GM12878 (cell line): ENCODE results near the gene ANKHD1. TPM values are rescaled to one million over a fixed set of nuclear protein-coding genes. Genes with fewer than 3 reads are reported as not detected.
A peak's percentile ranks its signal among the peaks of the same experiment; 100 is the strongest.

ENCODE experiments used
- ATAC-seq: fragments of 200-7000 bp; cut with Tn5 transposase; 3 replicates; pipeline ENCODE4 v1.9.1; 2020; ENCODE audit warnings: mild to moderate bottlenecking, moderate library complexity
- BruUV-seq: library from RNA; stranded (reverse); fragments of 400-500 nt; replicated peaks from 2 replicates; lab custom pipeline; 2021; lab: Mats Ljungman, UMichigan
- CTCF ChIA-PET: fragments of 300-600 bp; sonication (Branson Sonifier 250); formaldehyde crosslinking; extraction: SDS; loops from one replicate; lab custom pipeline; 2021; ENCODE audit warnings: inconsistent platforms; lab: Yijun Ruan, JAX
- POLR2A ChIA-PET: fragments of 350-600 bp; formaldehyde crosslinking; extraction: SDS; loops from one replicate; lab custom pipeline; 2021; ENCODE audit warnings: inconsistent platforms; lab: Charles Lee
- RAD21 ChIA-PET: fragments of 300-600 bp; sonication (Branson Sonifier 250); formaldehyde crosslinking; loops from one replicate; lab custom pipeline; 2023; ENCODE audit warnings: antibody characterized with exemption; ENCODE audit not compliant: unreplicated experiment; lab: Charles Lee
- SMC1A ChIA-PET: fragments of 300-600 bp; sonication (Branson Sonifier 250); formaldehyde crosslinking; loops from one replicate; lab custom pipeline; 2023; ENCODE audit not compliant: unreplicated experiment, uncharacterized antibody; lab: Charles Lee
- DNase-seq: peaks from one replicate; pipeline ENCODE4 v3.0.0-alpha.2; 2011; ENCODE audit warnings: low read depth, low spot score
- FAIRE-seq: peaks from 3 replicates; lab custom pipeline; 2011; peaks lifted over from hg19 to GRCh38; lab: Jason Lieb, UNC
- H2AFZ ChIP-seq: 2 replicates; pipeline ENCODE4 v1.6.0; 2011; ENCODE audit warnings: low read depth, low read length, control low read depth; ENCODE audit not compliant: control insufficient read depth
- H3K27ac ChIP-seq: 2 replicates; pipeline ENCODE4 v1.5.1; 2011; ENCODE audit warnings: control low read depth; ENCODE audit not compliant: control insufficient read depth, insufficient read depth
- H3K27me3 ChIP-seq, 2 experiments: replicated peaks in 1 of 2; 2 replicates each; pipeline versions ENCODE4 v1.6.0 to v1.6.1; 2011; ENCODE audit warnings: low read length in 1 of 2; ENCODE audit not compliant: control insufficient read depth in 2 of 2, insufficient read depth in 2 of 2
- H3K36me3 ChIP-seq, 2 experiments: 2 replicates each; pipeline ENCODE4 v1.5.1; 2011; ENCODE audit warnings: low read length in 1 of 2; ENCODE audit not compliant: control insufficient read depth in 2 of 2, insufficient read depth in 2 of 2
- H3K4me1 ChIP-seq: 2 replicates; pipeline ENCODE4 v1.6.1; 2011; ENCODE audit warnings: mild to moderate bottlenecking, low read length, moderate library complexity, mixed read lengths; ENCODE audit not compliant: control insufficient read depth, insufficient read depth
- H3K4me2 ChIP-seq: 2 replicates; pipeline ENCODE4 v1.6.0; 2011; ENCODE audit warnings: control low read depth; ENCODE audit not compliant: control insufficient read depth, insufficient read depth
- H3K4me3 ChIP-seq: fragments of 200-600 bp; sonication (generic); 2 replicates; pipeline ENCODE4 v1.5.1; 2016
- H3K79me2 ChIP-seq: 2 replicates; pipeline ENCODE4 v1.6.0; 2011; ENCODE audit warnings: low read length; ENCODE audit not compliant: control insufficient read depth, insufficient read depth
- H3K9ac ChIP-seq: 2 replicates; pipeline ENCODE4 v1.8.0; 2011; ENCODE audit warnings: low read length, control low read depth, mixed read lengths; ENCODE audit not compliant: control insufficient read depth, insufficient read depth
- H3K9me3 ChIP-seq: replicated peaks from 3 replicates; pipeline ENCODE4 v1.5.1; 2011; ENCODE audit warnings: mild to moderate bottlenecking, low read length; ENCODE audit not compliant: control insufficient read depth, insufficient read depth
- H4K20me1 ChIP-seq: 2 replicates; pipeline ENCODE4 v1.6.0; 2011; ENCODE audit not compliant: control insufficient read depth, insufficient read depth
- CHD1 ChIP-seq: IDR thresholded peaks from 2 replicates; pipeline ENCODE4 v1.6.1; 2012; ENCODE audit warnings: low read depth, low read length, improper control_type of control experiment
- CHD4 ChIP-seq: fragments of 200-600 bp; sonication (generic); IDR thresholded peaks from 2 replicates; pipeline ENCODE4 v1.6.1; 2016; ENCODE audit warnings: mild to moderate bottlenecking
- EP300 ChIP-seq, 2 experiments: fragments of 150-350 bp in 1 of 2; IDR thresholded peaks; 2 replicates each; pipeline ENCODE4 v1.6.1; 2011 to 2012; ENCODE audit warnings: low read depth in 2 of 2, low read length in 2 of 2, borderline replicate concordance in 1 of 2, improper control_type of control experiment in 1 of 2, inconsistent platforms in 1 of 2; ENCODE audit not compliant: control insufficient read depth in 1 of 2
- POLR2A ChIP-seq: IDR thresholded peaks from 2 replicates; pipeline ENCODE4 v1.6.1; 2011; ENCODE audit warnings: low read depth, mild to moderate bottlenecking, low read length
- POLR2AphosphoS2 ChIP-seq: IDR thresholded peaks from 2 replicates; pipeline ENCODE4 v1.6.1; 2011; ENCODE audit warnings: low read depth, mild to moderate bottlenecking, low read length, improper control_type of control experiment, moderate library complexity
- POU2F2 ChIP-seq: IDR thresholded peaks from 3 replicates; pipeline ENCODE4 v1.6.1; 2011; ENCODE audit warnings: low read depth, mild to moderate bottlenecking, low read length, borderline replicate concordance
- RCOR1 ChIP-seq: conservative IDR thresholded peaks from 2 replicates; pipeline ENCODE4 v1.6.1; 2012; ENCODE audit warnings: low read depth, low read length, improper control_type of control experiment
- TARDBP ChIP-seq: IDR thresholded peaks from 2 replicates; pipeline ENCODE4 v1.6.1; 2016; ENCODE audit warnings: borderline replicate concordance
- WGBS: methylation state at CpG from one replicate; pipeline ENCODE4 v1.1.6; 2016; ENCODE audit warnings: low lambda C conversion rate; ENCODE audit not compliant: insufficient replicate concordance, insufficient coverage; ENCODE audit errors: missing lambda C conversion rate; 5-methylcytosine and 5-hydroxymethylcytosine counted together
- in situ Hi-C: fragments of 300-500 bp; cut with MboI; formaldehyde crosslinking; loops from 9 replicates; pipeline ENCODE4 v1.14.3; 2018; ENCODE audit warnings: mixed read lengths
- intact Hi-C: fragments of 100-400 bp; cut with micrococcal nuclease; formaldehyde crosslinking; loops from one replicate; pipeline ENCODE4 v1.14.2; 2022; ENCODE audit not compliant: unreplicated experiment
- polyA plus RNA-seq, 11 experiments: library from polyadenylated mRNA; depleted of rRNA in 4 of 11; unstranded in 6 of 11; stranded (reverse) in 5 of 11; fragments of >200 nt; fragmentation: Nextera tagmentation in 4 of 11; fragmentation: Illumina TruSeq in 1 of 11; extraction: Ambion mirVana in 4 of 11; extraction: Trizol in 1 of 11; gene quantifications; 1 replicate in 1 of 11; 2 replicates in 10 of 11; pipeline versions ENCODE4 v1.2.1 to v1.2.3, GENCODE V29; 2011 to 2016; ENCODE audit warnings: inconsistent platforms in 2 of 11, missing spikeins in 2 of 11, low read depth in 1 of 11
- total RNA-seq, 4 experiments: library from RNA; depleted of rRNA in 3 of 4; stranded (reverse); fragments of >200 nt in 3 of 4; fragmentation: Illumina TruSeq in 1 of 4; extraction: Trizol in 1 of 4; gene quantifications; 2 replicates each; pipeline versions ENCODE4 v1.2.1 to v1.2.3, GENCODE V29; 2013 to 2021
- TF ChIP-seq, protein P1 (sequence below): fragments of 450-650 bp; IDR thresholded peaks from 2 replicates; pipeline ENCODE4 v1.6.1; 2016; ENCODE audit warnings: mild to moderate bottlenecking
- TF ChIP-seq, protein P2 (sequence below): IDR thresholded peaks from 2 replicates; pipeline ENCODE4 v1.6.1; 2012; ENCODE audit warnings: low read length, inconsistent platforms

ANKHD1 gene
- total and polyA plus RNA-seq, 10 of the 15 experiments (the other 5 are each of a cell fraction or from before 2014, with no cell fraction given), result 31.6 to 96.8 (median 74.3) TPM

- WGBS, result 98% methylated on average over 7 of the region's 7 CpGs
- DNase-seq (no peak), FAIRE-seq (no peak), ATAC-seq (no peak)
- Histone ChIP-seq H3K27me3 (no peaks in the 10 kb centered on the region), H3K79me2 (peaks cover 13% of the 10 kb centered on the region), H3K9ac (no peak overlapping the region; the same call in 1 of the 2 replicates), H3K4me3 (no peak overlapping the region), H3K4me2 (no peak overlapping the region), H3K4me1 (peaks cover 23% of the 10 kb centered on the region), H3K27ac (no peak overlapping the region), H3K36me3 (peaks cover 18 to 32% of the 10 kb centered on the region in 2 experiments), H3K9me3 (no peaks in the 10 kb centered on the region), H4K20me1 (no peaks in the 10 kb centered on the region), H2AFZ (no peak overlapping the region)
- ChIA-PET POLR2A (interaction anchor here (0.7 to 3.0 kb wide), 7 partner anchors 8 to 148 kb away, joined by 3 to 23 read pairs (median 6); partner anchors contain the start of genes ANKHD1, APBB3 and SRA1), CTCF (interaction anchor here (1.0 to 2.4 kb wide), 6 partner anchors 9 to 152 kb away, joined by 3 to 9 read pairs (median 7); partner anchors contain the start of genes SRA1, TMCO6 and ZMAT2), SMC1A (interaction anchor here (0.8 to 2.3 kb wide), 7 partner anchors 10 to 171 kb away, joined by 3 to 9 read pairs (median 6); no protein-coding TSS in a partner anchor), RAD21 (no interaction called here)
- intact Hi-C loops, result no loop called here
- in situ Hi-C loops, result no loop called here
- TF ChIP-seq POLR2AphosphoS2 (0 out of 2 replicates have a peak, but pooled peaks have one; percentile 53), EP300 (IDR thresholded peaks at IDR 0.05; ENCODE audit: borderline replicate concordance in 1 of 2, control insufficient read depth in 1 of 2, low read depth in 2 of 2, low read length in 2 of 2) (no peak)
- no TSS peak for BruUV-seq
Measured at GRCh38 chr5:140548791-140549190, 147.2 kb downstream of the ANKHD1 start.

GRCh38 chr5:140549237-140550144 is 147.9 kb downstream of the ANKHD1 start:
- no peak for FAIRE-seq
- peaks cover 20% of the 10 kb centered on the region for H3K79me2 ChIP-seq
- TF ChIP-seq CHD1, result no peak
- TF ChIP-seq, protein P1, sequence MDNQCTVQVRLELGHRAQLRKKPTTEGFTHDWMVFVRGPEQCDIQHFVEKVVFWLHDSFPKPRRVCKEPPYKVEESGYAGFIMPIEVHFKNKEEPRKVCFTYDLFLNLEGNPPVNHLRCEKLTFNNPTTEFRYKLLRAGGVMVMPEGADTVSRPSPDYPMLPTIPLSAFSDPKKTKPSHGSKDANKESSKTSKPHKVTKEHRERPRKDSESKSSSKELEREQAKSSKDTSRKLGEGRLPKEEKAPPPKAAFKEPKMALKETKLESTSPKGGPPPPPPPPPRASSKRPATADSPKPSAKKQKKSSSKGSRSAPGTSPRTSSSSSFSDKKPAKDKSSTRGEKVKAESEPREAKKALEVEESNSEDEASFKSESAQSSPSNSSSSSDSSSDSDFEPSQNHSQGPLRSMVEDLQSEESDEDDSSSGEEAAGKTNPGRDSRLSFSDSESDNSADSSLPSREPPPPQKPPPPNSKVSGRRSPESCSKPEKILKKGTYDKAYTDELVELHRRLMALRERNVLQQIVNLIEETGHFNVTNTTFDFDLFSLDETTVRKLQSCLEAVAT, result no peak
- TF ChIP-seq POU2F2, result no peak; the same call in 2 of the 3 replicates
- TF ChIP-seq TARDBP, result no peak
- TF ChIP-seq, protein P2, sequence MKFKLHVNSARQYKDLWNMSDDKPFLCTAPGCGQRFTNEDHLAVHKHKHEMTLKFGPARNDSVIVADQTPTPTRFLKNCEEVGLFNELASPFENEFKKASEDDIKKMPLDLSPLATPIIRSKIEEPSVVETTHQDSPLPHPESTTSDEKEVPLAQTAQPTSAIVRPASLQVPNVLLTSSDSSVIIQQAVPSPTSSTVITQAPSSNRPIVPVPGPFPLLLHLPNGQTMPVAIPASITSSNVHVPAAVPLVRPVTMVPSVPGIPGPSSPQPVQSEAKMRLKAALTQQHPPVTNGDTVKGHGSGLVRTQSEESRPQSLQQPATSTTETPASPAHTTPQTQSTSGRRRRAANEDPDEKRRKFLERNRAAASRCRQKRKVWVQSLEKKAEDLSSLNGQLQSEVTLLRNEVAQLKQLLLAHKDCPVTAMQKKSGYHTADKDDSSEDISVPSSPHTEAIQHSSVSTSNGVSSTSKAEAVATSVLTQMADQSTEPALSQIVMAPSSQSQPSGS, result no peak
- TF ChIP-seq CHD4, result no peak
- no peak for TF ChIP-seq RCOR1
- peak; percentile 39; the same call in 1 of the 2 replicates for TF ChIP-seq POLR2A

More at GRCh38 chr5:140549237-140550144, 147.9 kb downstream of the ANKHD1 start:
- Histone ChIP-seq H3K4me2 (no peak overlapping the region), H3K36me3 (peaks cover 18 to 32% of the 10 kb centered on the region in 2 experiments), H3K4me3 (no peak overlapping the region), H3K9ac (no peak overlapping the region), H3K4me1 (peaks cover 30% of the 10 kb centered on the region), H3K27ac (0 out of 2 replicates have a peak overlapping the region, but pooled peaks have one; percentile 6), H2AFZ (no peak overlapping the region), H4K20me1 (no peaks in the 10 kb centered on the region), H3K27me3 (no peaks in the 10 kb centered on the region), H3K9me3 (no peaks in the 10 kb centered on the region)
- ATAC-seq (no peak), DNase-seq (no peak)
- POLR2A ChIA-PET, result interaction anchor here (1.9 to 2.9 kb wide), 2 partner anchors 8 to 21 kb away, joined by 4 to 23 read pairs; partner anchors contain the start of gene SRA1
- RAD21 ChIA-PET, result no interaction called here
- intact Hi-C loops (loop anchor here (5.0 kb wide), 1 partner anchor 147 kb away; the partner anchor contains the start of gene ANKHD1), in situ Hi-C loops (no loop called here)
- CTCF ChIA-PET, result no interaction called here
- 100% methylated on average over 3 of the region's 3 CpGs for WGBS
- SMC1A ChIA-PET, result interaction anchor here (2.3 kb wide), 1 partner anchor 170 kb away, joined by 7 read pairs; no protein-coding TSS in a partner anchor
- BruUV-seq, result no TSS peak
